Gastrocnemius medialis (tissue), 4 donors: ENCODE data around the gene PI4KA.

ENCODE experiments used
- POLR2A ChIP-seq, 2 donors: fragments of 450-650 bp; IDR thresholded peaks; one replicate each; pipeline ENCODE4 v1.6.1; 2017; ENCODE audit warnings: antibody characterized with exemption in 2 of 2, mild to moderate bottlenecking in 2 of 2, moderate library complexity in 2 of 2
- TF ChIP-seq, protein P1 (sequence below), 5 experiments: fragments of 450-650 bp in 3 of 5; fragments of 200-600 bp in 2 of 5; sonication (generic) in 2 of 5; IDR thresholded peaks in 4 of 5; conservative IDR thresholded peaks in 1 of 5; 1 replicate in 4 of 5; 2 replicates in 1 of 5; pipeline ENCODE4 v1.5.1; 2016 to 2019; ENCODE audit warnings: antibody characterized with exemption in 5 of 5, mild to moderate bottlenecking in 3 of 5, moderate library complexity in 3 of 5

DNA sequence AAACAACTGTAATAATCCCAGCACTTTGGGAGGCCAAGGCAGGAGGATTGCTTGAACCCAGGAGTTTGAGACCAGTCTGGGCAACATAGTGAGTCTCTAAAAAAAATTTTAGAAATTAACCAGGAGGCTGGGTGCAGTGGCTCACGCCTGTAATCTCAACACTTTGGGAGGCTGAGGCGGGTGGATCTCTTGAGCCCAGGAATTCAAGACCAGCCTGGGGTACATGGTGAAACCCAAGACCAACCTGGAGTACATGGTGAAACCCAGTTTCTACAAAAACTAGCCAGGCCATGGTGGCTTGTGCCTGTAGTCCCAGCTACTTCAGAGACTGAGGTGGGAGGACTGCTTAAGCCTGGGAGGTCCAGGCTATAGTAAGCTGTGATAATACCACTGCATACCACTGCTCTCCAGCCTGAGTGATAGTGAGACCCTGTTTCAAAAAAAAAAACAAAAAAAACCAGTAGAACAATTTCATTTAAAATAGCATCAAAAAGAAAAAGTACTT, 11.2 kb downstream of the PI4KA start:
- TF ChIP-seq, protein P1, sequence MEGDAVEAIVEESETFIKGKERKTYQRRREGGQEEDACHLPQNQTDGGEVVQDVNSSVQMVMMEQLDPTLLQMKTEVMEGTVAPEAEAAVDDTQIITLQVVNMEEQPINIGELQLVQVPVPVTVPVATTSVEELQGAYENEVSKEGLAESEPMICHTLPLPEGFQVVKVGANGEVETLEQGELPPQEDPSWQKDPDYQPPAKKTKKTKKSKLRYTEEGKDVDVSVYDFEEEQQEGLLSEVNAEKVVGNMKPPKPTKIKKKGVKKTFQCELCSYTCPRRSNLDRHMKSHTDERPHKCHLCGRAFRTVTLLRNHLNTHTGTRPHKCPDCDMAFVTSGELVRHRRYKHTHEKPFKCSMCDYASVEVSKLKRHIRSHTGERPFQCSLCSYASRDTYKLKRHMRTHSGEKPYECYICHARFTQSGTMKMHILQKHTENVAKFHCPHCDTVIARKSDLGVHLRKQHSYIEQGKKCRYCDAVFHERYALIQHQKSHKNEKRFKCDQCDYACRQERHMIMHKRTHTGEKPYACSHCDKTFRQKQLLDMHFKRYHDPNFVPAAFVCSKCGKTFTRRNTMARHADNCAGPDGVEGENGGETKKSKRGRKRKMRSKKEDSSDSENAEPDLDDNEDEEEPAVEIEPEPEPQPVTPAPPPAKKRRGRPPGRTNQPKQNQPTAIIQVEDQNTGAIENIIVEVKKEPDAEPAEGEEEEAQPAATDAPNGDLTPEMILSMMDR (IDR thresholded peaks at IDR 0.05 in 4 of 5, conservative IDR thresholded peaks at IDR 0.05 in 1 of 5), result no peak
- no peak for TF ChIP-seq POLR2A (IDR thresholded peaks at IDR 0.05)
